Adipose tissue (tissue), 3 donors: Measurements from ENCODE around the gene ACO1. TPM values are rescaled to one million over a fixed set of nuclear protein-coding genes. Genes with fewer than 3 reads are reported as not detected.

Source experiments
- H3K27ac ChIP-seq: one replicate; pipeline ENCODE4 v1.5.1; 2013; ENCODE audit warnings: low read depth, low read length
- WGBS, 3 donors: extraction: QIAGEN DNeasy Blood & Tissue Kit; methylation state at CpG; one replicate each; pipeline ENCODE4 v1.1.7; 2013; 5-methylcytosine and 5-hydroxymethylcytosine counted together
- polyA plus RNA-seq, 3 donors: library from polyadenylated mRNA; stranded (reverse); fragments of 200-250 nt; gene quantifications; one replicate each; pipeline ENCODE4 v1.2.3, GENCODE V29; 2013
- donor health status: healthy with polysubstance abuse.
- donor health status: Bipolar disorder and iron deficiency.
- donor health status: healthy.

The ACO1 gene
- polyA plus RNA-seq, 3 donors: 30.1 to 155 (median 33.4) TPM

GRCh38 chr9:32405506-32405905 is 21.1 kb downstream of the ACO1 start:
- no peak overlapping the region for H3K27ac ChIP-seq
- 89 to 98% (median 97%) methylated on average over 2 of the region's 2 CpGs for WGBS, 3 donors

- 94 to 98% (median 96%) methylated on average over 3 of the region's 3 CpGs for WGBS, 3 donors
Observed at GRCh38 chr9:32406046-32406445, 21.6 kb downstream of the ACO1 start.

GRCh38 chr9:32411753-32412152 is 27.3 kb downstream of the ACO1 start:
- WGBS, 3 donors: 81 to 99% (median 99%) methylated on average over 3 of the region's 3 CpGs
- no peak overlapping the region for H3K27ac ChIP-seq

More at GRCh38 chr9:32406046-32406445, 21.6 kb downstream of the ACO1 start:
- H3K27ac ChIP-seq: no peak overlapping the region

- 66 to 98% (median 94%) methylated on average over 3 of the region's 3 CpGs for WGBS, 3 donors
- no peak overlapping the region for H3K27ac ChIP-seq
Observed at GRCh38 chr9:32412440-32412839, 28.0 kb downstream of the ACO1 start.

GRCh38 chr9:32413424-32413823 is 29.0 kb downstream of the ACO1 start:
- no peak overlapping the region for H3K27ac ChIP-seq

- WGBS, 3 donors: 87 to 91% (median 87%) methylated on average over 2 of the region's 2 CpGs
- no peak overlapping the region for H3K27ac ChIP-seq
Observed at GRCh38 chr9:32414856-32415255, 30.4 kb downstream of the ACO1 start.

GRCh38 chr9:32419921-32420320 is 35.5 kb downstream of the ACO1 start:
- no peak overlapping the region for H3K27ac ChIP-seq
- WGBS, 3 donors: 96 to 97% (median 97%) methylated on average over 2 of the region's 2 CpGs

GRCh38 chr9:32422237-32422806 is 37.9 kb downstream of the ACO1 start:
- no peak overlapping the region for H3K27ac ChIP-seq
- 71 to 93% (median 91%) methylated on average over 7 of the region's 7 CpGs for WGBS, 3 donors

- H3K27ac ChIP-seq: no peak overlapping the region
- WGBS, 3 donors: 91 to 94% (median 93%) methylated on average over 4 of the region's 4 CpGs
Observed at GRCh38 chr9:32423371-32423770, 38.9 kb downstream of the ACO1 start.

GRCh38 chr9:32424616-32425015 is 40.2 kb downstream of the ACO1 start:
- no peak overlapping the region for H3K27ac ChIP-seq
- WGBS, 3 donors: 68 to 83% (median 73%) methylated on average over 6 of the region's 6 CpGs

GRCh38 chr9:32426278-32426939 is 42.0 kb downstream of the ACO1 start:
- WGBS, 3 donors: 25 to 72% (median 67%) methylated on average over 7 of the region's 7 CpGs
- no peak overlapping the region for H3K27ac ChIP-seq

GRCh38 chr9:32427111-32427873 is 42.8 kb downstream of the ACO1 start:
- no peak overlapping the region for H3K27ac ChIP-seq
- WGBS, 3 donors: 42 to 77% (median 75%) methylated on average over 8 of the region's 8 CpGs

GRCh38 chr9:32430720-32431119 is 46.3 kb downstream of the ACO1 start:
- H3K27ac ChIP-seq: no peak overlapping the region
- 88 to 90% (median 88%) methylated on average over 5 of the region's 5 CpGs for WGBS, 3 donors

- H3K27ac ChIP-seq: no peak overlapping the region
- WGBS, 3 donors: 90 to 96% (median 94%) methylated on average over 8 of the region's 8 CpGs
Observed at GRCh38 chr9:32431196-32431595, 46.8 kb downstream of the ACO1 start.

GRCh38 chr9:32431940-32432555 is 47.6 kb downstream of the ACO1 start:
- no peak overlapping the region for H3K27ac ChIP-seq
- 67 to 72% (median 70%) methylated on average over 10 of the region's 10 CpGs for WGBS, 3 donors

GRCh38 chr9:32434892-32435291 is 50.4 kb downstream of the ACO1 start:
- WGBS, 3 donors: 77 to 85% (median 79%) methylated on average over 6 of the region's 6 CpGs
- no peak overlapping the region for H3K27ac ChIP-seq

- WGBS, 3 donors: 83 to 84% (median 83%) methylated on average over 5 of the region's 5 CpGs
- no peak overlapping the region for H3K27ac ChIP-seq
Observed at GRCh38 chr9:32441678-32442077, 57.2 kb downstream of the ACO1 start.

GRCh38 chr9:32442433-32442832 is 58.0 kb downstream of the ACO1 start:
- no peak overlapping the region for H3K27ac ChIP-seq

GRCh38 chr9:32449969-32450368 is 65.5 kb downstream of the ACO1 start:
- no peak overlapping the region for H3K27ac ChIP-seq
- WGBS, 3 donors: 95 to 97% (median 95%) methylated on average over 6 of the region's 6 CpGs
